Gastrocnemius medialis (tissue), 4 donors: ENCODE results near the gene KMT5B. TPM values are rescaled to one million over a fixed set of nuclear protein-coding genes. Genes with fewer than 3 reads are reported as not detected.

Source experiments
- ATAC-seq, 2 donors: fragments of 150-250 bp; one replicate each; pipeline ENCODE4 v1.9.1; 2016
- DNase-seq, 2 donors: peaks; one replicate each; pipeline ENCODE4 v3.0.0-alpha.2; 2019
- H3K27ac ChIP-seq, 4 donors: fragments of 200-600 bp; sonication (generic); 1 replicate in 1 of 4; 2 replicates in 3 of 4; pipeline ENCODE4 v1.5.1; 2016 to 2018; ENCODE audit warnings: mild to moderate bottlenecking in 2 of 4, moderate library complexity in 1 of 4
- H3K27me3 ChIP-seq, 3 donors: fragments of 200-600 bp; sonication (generic) in 2 of 3; 1 replicate in 1 of 3; 2 replicates in 2 of 3; pipeline versions ENCODE4 v1.5.1 to v1.6.0; 2016 to 2019; ENCODE audit warnings: mild to moderate bottlenecking in 1 of 3, moderate library complexity in 1 of 3
- H3K36me3 ChIP-seq, 2 donors: fragments of 200-600 bp; sonication (generic) in 1 of 2; one replicate each; pipeline ENCODE4 v1.5.1; 2017 to 2018
- H3K4me1 ChIP-seq, 2 donors: fragments of 200-600 bp; sonication (generic) in 1 of 2; one replicate each; pipeline ENCODE4 v1.5.1; 2016 to 2017; ENCODE audit warnings: mild to moderate bottlenecking in 2 of 2
- H3K4me3 ChIP-seq, 4 donors: fragments of 200-600 bp; sonication (generic) in 3 of 4; 1 replicate in 1 of 4; 2 replicates in 3 of 4; pipeline ENCODE4 v1.5.1; 2016 to 2019; ENCODE audit warnings: mild to moderate bottlenecking in 2 of 4
- H3K9me3 ChIP-seq, 3 donors: fragments of 200-600 bp; sonication (generic) in 2 of 3; 1 replicate in 1 of 3; 2 replicates in 2 of 3; pipeline ENCODE4 v1.5.1; 2016 to 2019
- CTCF ChIP-seq, 5 experiments: fragments of 450-650 bp in 3 of 5; fragments of 200-600 bp in 2 of 5; sonication (generic) in 2 of 5; IDR thresholded peaks in 4 of 5; conservative IDR thresholded peaks in 1 of 5; 1 replicate in 4 of 5; 2 replicates in 1 of 5; pipeline ENCODE4 v1.5.1; 2016 to 2019; ENCODE audit warnings: antibody characterized with exemption in 5 of 5, mild to moderate bottlenecking in 3 of 5, moderate library complexity in 3 of 5
- POLR2A ChIP-seq, 2 donors: fragments of 450-650 bp; IDR thresholded peaks; one replicate each; pipeline ENCODE4 v1.6.1; 2017; ENCODE audit warnings: antibody characterized with exemption in 2 of 2, mild to moderate bottlenecking in 2 of 2, moderate library complexity in 2 of 2
- in situ Hi-C, 4 donors: fragments of 200-750 bp; cut with MboI; loops; one replicate each; pipeline versions ENCODE4 v1.15.0 to v1.8.0; 2017; ENCODE audit warnings: low sequenced_read_pairs in 4 of 4
- intact Hi-C: fragments of 100-400 bp; cut with DNase I; formaldehyde crosslinking; loops from one replicate; pipeline ENCODE4 v1.15.1; 2023; ENCODE audit warnings: low total_unique reads
- total RNA-seq, 4 donors: library from RNA; depleted of rRNA; stranded (reverse); fragments of >200 nt; gene quantifications; one replicate each; pipeline versions ENCODE4 v1.1.0 to v1.2.3, GENCODE V29; 2016

The KMT5B gene
- total RNA-seq, 4 donors from 2014 or later: 17.3 to 21.0 (median 19.2) TPM

GRCh38 chr11:68201492-68201891 is 11.6 kb downstream of the KMT5B start:
- TF ChIP-seq CTCF (IDR thresholded peaks at IDR 0.05 in 4 of 5, conservative IDR thresholded peaks at IDR 0.05 in 1 of 5): no peak
- no peak for TF ChIP-seq POLR2A (IDR thresholded peaks at IDR 0.05)
- ATAC-seq: no peak
- intact Hi-C loops: no loop called here
- H3K27ac ChIP-seq: no peak overlapping the region
- no peaks in the 10 kb centered on the region for H3K27me3 ChIP-seq
- H3K36me3 ChIP-seq: no peaks in the 10 kb centered on the region
- in situ Hi-C loops: no loop called here
- DNase-seq: no peak
- peaks cover 55 to 80% of the 10 kb centered on the region in 2 donors for H3K4me1 ChIP-seq
- no peak overlapping the region for H3K4me3 ChIP-seq
- H3K9me3 ChIP-seq: no peaks in the 10 kb centered on the region

- H3K36me3 ChIP-seq: no peaks in the 10 kb centered on the region
Observed at GRCh38 chr11:68200639-68201038, 12.5 kb downstream of the KMT5B start.

GRCh38 chr11:68199295-68199987 is 13.7 kb downstream of the KMT5B start:
- Histone ChIP-seq H3K4me3 (no peak overlapping the region), H3K27ac (no peak overlapping the region), H3K27me3 (no peaks in the 10 kb centered on the region), H3K9me3 (no peaks in the 10 kb centered on the region), H3K36me3 (no peaks in the 10 kb centered on the region), H3K4me1 (peaks cover 60 to 86% of the 10 kb centered on the region in 2 donors)
- TF ChIP-seq POLR2A (IDR thresholded peaks at IDR 0.05) (no peak), CTCF (IDR thresholded peaks at IDR 0.05 in 4 of 5, conservative IDR thresholded peaks at IDR 0.05 in 1 of 5) (no peak)
- DNase-seq (no peak), ATAC-seq (no peak)
- intact Hi-C loops (no loop called here), in situ Hi-C loops (no loop called here)

More at GRCh38 chr11:68200639-68201038, 12.5 kb downstream of the KMT5B start:
- Histone ChIP-seq H3K9me3 (no peaks in the 10 kb centered on the region), H3K27me3 (no peaks in the 10 kb centered on the region), H3K4me1 (peaks cover 53 to 82% of the 10 kb centered on the region in 2 donors), H3K4me3 (no peak overlapping the region), H3K27ac (no peak overlapping the region)
- TF ChIP-seq CTCF (IDR thresholded peaks at IDR 0.05 in 4 of 5, conservative IDR thresholded peaks at IDR 0.05 in 1 of 5): no peak
- no peak for TF ChIP-seq POLR2A (IDR thresholded peaks at IDR 0.05)
- DNase-seq (no peak), ATAC-seq (peak in 1 of 2 donors; percentile 64)
- intact Hi-C loops (no loop called here), in situ Hi-C loops (no loop called here)

- Histone ChIP-seq H3K4me1 (peaks cover 74 to 84% of the 10 kb centered on the region in 2 donors), H3K36me3 (no peaks in the 10 kb centered on the region), H3K27me3 (no peaks in the 10 kb centered on the region), H3K9me3 (no peaks in the 10 kb centered on the region), H3K27ac (no peak overlapping the region), H3K4me3 (no peak overlapping the region)
- DNase-seq: no peak
- no peak for TF ChIP-seq POLR2A (IDR thresholded peaks at IDR 0.05)
- no peak for TF ChIP-seq CTCF (IDR thresholded peaks at IDR 0.05 in 4 of 5, conservative IDR thresholded peaks at IDR 0.05 in 1 of 5)
- no peak for ATAC-seq
- intact Hi-C loops: no loop called here
- in situ Hi-C loops: no loop called here
Observed at GRCh38 chr11:68196219-68196618, 16.9 kb downstream of the KMT5B start.
